Activated CD4-positive, alpha-beta T cell treated with anti-CD3 and anti-CD28 coated beads, Interleukin-10, Interleukin-2, amounts not matched to agents 100 ng/mL and 50 ng/mL, durations not matched to agents 16 hours and 8 hours (primary cell): ENCODE data around the gene SOX18.

ENCODE experiments used
- DNase-seq: peaks from one replicate; pipeline ENCODE4 v3.0.0-alpha.2; 2020

Gene SOX18

DNA sequence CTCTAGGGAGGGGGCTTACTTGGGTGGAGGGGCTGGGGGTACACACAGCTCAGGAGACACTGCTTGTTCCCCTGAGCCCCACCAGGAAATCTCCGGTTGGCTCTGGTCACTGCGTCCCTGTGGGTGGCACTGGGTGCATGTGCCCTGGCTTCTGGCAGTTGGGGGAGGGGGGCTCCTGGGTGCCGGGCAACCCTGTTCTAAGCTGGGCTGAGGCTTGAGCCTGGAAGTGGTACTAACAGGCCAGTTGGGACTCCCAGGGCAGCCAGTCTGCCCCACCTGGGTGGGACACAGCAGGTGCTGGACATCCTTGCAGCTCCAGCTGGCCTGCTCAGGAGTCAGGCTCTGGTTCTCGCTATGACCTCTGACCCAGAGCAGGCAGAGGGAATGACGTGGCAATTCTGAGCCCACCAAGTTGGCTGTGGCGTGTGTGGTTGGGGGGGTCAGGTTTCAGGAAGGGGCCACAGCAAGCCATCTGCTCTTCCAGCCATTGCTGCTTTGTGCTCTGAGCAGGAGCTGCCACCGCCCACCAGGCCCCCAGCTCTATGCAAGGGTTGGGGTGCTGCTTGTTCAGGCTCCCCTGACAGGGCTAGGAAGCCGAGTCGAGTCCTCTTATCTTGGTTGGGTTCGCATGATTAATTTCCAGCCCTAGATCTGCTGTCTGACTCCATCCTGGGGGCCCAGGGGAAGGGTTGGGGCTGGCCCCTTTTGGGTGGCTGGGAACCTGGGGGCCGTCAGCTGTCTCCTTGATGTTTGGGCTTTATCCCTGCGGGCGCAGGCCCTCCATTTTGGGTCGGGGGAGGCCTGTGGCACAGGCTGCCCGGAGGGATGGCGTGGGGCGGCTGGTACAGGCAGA is 12.9 kb downstream of the SOX18 start:
- peak; percentile 46 for DNase-seq

- no peak for DNase-seq
Measured at GRCh38 chr20:64035933-64036345, 13.5 kb downstream of the SOX18 start, which contains the start of gene C20orf204. Gene C20orf204, plus strand, starts transcription at chr20:64036182. Its CDS starts 142 bp downstream, at chr20:64036324.

- peak; percentile 83 for DNase-seq
Measured at GRCh38 chr20:64035066-64035932, 14.1 kb downstream of the SOX18 start.

GRCh38 chr20:64033981-64034493 is 15.4 kb downstream of the SOX18 start:
- DNase-seq: no peak

- no peak for DNase-seq
Measured at GRCh38 chr20:64032706-64033624, 16.5 kb downstream of the SOX18 start.

DNA sequence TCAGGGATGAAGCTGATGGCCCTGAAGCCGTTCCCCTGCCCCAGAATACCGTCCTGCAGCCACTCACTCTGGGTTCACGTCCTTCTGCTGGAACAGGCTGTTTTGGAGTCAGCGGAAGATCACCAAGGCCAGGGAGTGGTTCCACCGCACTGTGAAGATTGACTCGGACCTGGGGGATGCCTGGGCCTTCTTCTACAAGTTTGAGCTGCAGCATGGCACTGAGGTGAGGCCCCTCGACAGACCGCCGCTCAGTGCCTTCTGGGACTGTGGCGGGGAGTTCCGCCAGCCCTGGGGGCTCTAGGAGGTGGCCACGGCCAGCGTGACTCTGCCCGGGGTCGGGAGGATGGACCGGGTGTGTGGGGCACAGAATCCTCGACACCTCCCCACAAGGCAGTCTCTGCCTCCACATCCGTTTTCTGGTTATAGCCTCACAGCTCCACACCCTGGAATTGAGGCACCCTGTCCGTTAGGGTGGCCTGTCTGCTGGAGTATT is 17.6 kb downstream of the SOX18 start:
- no peak for DNase-seq

GRCh38 chr20:64030371-64031134 is 18.9 kb downstream of the SOX18 start:
- DNase-seq: no peak

GRCh38 chr20:64029293-64030117 is 19.9 kb downstream of the SOX18 start:
- no peak for DNase-seq

DNA sequence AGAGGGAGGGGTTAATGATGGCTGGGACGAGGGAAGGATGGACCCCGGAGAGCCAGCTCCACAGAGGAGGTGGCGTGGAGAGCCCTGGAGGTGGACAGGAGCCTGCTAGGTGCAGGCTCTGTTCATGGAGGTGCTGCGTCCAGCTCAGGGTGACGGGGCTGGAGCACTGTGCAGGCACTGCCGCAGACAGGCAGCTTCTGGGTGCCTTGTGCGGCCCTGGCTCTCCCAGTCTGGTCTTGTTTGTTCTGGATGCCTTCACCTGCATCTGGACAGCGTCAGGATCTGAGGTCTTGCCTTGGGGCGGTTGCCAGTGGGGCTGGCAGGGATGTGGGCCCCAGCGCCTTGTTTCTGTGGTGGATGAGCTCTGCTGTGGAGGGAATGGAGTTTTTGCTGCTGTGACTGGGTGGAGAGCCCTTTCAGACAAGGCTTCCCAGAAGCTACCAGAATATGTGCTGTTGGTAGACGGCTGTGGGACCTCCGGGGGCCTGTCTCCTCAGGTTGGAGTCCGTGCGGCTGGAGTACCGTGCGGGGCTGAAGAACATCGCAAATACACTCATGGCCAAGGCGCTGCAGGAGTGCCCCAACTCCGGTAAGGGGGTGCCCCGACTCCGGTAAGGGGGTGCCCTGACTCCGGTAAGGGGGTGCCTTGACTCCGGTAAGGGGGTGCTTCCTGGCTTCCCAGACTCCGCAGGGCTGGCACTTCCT is 21.3 kb downstream of the SOX18 start:
- DNase-seq: no peak

GRCh38 chr20:64025826-64026412 is 23.5 kb downstream of the SOX18 start:
- no peak for DNase-seq

DNA sequence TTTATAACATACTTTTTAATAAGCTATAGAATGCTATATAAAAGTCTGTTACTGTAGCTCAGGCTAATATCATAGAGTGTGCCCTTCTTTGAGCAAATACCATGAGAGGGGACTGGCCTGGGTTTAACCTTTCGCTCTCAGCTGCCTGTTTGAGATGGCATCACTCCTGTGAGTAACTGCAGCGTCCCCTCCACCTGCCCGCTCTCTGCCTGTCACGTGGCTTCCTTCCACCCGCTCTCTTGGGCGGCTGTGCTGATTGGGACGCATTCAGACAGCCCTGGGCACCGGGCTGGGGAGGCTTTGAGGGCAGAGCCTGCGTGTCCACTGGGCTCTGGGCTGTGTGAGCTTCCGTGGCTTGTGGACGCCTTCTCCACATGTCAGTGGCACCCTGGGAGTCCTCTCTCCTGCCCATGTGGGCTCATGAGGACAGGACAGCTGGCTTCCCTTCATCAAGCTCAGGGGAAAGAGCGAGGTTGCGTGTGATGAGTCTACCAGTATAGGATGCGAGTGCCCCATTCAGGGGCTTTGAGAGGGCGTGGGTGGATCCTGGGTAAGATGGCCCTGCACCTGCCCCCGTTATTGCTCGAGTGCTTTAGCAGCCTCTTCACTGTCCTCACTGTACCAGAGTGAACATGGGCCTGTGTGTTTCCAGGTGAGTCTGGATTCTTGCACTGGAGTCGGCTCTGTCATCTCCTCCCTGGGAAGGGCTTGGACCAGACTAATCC is 24.2 kb downstream of the SOX18 start:
- DNase-seq: no peak

DNA sequence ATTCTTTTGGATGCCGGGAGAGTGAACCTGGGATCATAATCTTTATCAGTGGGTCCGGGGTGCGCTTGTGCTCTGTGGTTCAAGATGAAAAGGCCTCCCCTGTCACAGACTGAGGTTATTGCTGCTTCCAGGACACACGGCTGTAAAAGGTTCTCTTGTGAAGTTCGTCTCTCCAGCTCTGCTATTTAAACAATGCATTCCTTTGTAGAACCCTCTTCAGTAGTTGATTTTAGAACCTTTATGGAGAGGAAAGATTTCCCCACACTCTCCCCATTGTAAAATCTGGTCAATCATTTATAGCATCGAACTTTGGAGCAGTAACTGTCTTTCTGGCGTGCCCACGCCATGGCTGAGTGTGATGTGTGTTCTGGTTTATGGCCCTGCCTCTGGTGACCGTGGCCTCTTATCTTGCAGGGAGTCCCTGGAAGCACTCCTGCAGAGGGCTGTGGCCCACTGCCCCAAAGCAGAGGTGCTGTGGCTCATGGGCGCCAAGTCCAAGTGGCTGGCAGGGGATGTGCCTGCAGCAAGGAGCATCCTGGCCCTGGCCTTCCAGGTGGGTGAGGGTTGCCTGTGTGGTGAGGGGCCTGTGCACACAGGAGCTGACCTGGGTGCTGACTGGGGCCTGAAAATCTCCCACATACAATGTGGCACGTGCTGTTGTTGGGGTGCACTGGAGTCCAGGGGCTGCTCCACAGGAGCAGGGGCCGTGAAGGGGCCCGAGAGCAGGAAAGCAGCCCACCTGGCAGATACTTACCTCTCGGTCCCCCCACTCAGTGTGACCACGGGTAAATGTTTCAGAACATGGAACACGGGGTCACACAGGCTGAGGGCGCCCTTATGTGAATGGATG is 25.1 kb downstream of the SOX18 start:
- DNase-seq: no peak

DNA sequence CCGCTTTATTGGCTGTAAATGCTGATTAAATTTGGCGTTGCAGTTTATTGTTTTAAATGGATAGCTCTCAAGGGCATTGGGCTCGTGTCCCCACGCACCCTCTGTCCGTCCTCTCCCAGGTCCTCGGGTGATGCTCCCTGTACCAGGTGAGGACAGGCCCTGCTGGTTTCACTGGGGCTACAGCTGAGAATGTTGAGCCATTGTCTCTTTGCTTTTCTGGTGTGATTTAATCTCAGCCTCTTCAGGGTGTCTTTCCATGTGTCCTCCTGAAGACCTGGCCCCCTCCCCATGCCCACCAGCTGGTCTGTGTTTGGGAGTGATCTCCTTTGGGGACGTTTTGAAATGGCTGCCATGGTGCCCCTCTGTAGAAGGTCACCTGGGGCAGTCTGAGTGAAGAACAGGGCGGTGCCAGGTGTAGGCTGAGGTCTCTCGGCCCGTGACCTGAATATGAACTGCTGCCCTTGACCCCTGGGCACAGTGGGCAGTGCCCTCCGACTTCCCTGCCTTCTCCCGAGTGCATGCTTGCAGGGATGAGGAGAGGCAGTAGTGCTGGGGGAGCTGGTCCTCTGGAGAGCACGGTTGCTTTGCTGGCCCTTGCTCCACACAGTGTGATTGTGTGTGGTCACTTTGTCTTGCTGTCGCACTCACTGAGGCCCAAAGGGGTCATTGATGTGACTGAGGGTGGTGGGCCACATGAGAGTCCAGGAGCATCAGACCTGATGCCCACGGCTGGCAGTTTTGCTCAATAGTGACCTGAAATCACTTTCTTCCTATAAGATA is 25.9 kb downstream of the SOX18 start:
- no peak for DNase-seq

DNA sequence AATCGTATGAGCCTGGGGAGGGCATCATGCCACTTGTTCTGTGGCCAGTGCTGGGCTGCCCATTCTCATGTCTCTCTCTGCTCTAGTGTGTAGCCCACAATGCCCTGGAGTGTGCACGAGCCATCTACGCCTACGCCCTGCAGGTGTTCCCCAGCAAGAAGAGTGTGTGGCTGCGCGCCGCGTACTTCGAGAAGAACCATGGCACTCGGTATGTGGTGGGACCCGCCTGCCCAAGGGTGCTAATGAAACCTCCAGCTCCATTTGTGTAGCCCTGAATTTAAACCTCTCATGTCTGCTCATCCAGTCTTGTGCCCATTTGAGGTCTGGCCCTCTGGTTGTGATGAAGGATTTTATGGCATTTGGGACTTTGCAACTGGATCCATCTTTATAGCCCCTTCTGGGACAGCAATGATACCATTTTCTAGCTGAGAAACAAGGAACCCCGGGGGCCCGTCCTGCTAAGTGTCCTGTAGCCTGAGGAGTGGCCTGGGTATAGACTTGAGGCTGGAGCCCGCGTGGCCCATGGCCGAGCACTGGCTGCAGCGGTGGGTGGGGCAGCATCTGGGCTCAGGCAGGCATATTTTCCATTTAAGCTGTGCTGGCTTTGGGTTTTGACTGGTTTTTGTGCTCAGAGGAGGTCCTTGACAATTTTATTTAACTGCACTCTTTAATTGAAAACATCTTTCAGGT is 26.6 kb downstream of the SOX18 start:
- DNase-seq: no peak

DNA sequence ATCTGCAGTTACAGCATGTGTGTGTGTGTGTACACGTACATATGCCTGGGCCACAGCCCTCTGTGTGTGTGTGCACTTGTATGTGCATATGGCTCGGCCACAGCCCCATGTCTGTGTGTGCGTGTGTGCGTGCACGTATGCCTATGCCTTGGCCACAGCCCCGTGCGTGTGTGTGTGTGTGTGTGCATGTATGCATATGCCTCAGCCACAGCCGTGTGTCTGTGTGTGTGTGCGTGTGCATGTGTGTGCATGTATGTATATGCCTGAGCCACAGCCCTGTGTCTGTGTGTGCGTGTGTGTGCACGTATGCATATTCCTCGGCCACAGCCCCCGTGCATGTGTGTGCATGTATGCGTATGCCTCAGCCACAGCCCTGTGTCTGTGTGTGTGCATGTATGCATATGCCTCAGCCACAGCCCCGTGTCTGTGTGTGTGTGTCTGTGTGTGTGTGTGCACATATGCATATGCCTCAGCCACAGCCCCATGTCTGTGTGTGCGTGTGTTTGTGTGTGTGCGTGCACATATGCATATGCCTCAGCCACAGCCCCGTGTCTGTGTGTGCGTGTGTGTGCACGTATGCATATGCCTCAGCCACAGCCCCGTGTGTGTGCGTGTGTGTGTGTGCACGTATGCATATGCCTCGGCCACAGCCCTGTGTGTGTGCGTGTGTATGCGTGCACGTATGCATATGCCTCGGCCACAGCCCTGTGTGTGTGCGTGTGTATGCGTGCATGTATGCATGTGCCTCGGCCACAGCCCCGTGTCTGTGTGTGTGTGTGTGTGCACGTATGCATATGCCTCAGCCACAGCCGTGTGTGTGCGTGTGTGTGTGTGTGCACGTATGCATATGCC is 28.1 kb downstream of the SOX18 start:
- no peak for DNase-seq
